GM19035 (cell line): Measurements from ENCODE around the gene AGBL1.
"Not testable (repeated sequence)": the region's sequence is repeated elsewhere in the genome, so short reads cannot be mapped to it uniquely, and the experiment has no call there.

ENCODE experiments used
- ATAC-seq: cut with Tn5 transposase; IDR thresholded peaks from one replicate; pipeline ENCODE4 v1.9.1; 2021; ENCODE audit not compliant: unreplicated experiment

The AGBL1 gene

DNA sequence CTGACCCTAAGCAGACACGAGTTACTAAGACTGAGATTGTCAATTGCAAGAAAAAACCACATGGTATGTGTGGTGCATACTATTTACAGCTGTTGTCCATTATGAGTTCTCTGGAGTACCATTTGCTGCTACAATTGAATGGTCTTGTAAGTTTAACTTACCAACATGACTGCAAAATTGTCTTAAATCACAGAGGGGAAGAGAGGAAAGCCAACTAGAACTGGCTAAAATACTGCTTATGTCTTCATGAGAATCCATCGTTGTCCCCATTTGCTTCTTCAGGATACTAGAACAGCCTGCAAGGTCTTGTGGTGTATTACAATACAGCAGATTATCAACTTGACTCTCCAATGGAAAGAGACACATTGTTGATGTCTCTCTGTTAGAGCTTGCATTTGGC is 313.2 kb downstream of the AGBL1 start:
- ATAC-seq = no peak

DNA sequence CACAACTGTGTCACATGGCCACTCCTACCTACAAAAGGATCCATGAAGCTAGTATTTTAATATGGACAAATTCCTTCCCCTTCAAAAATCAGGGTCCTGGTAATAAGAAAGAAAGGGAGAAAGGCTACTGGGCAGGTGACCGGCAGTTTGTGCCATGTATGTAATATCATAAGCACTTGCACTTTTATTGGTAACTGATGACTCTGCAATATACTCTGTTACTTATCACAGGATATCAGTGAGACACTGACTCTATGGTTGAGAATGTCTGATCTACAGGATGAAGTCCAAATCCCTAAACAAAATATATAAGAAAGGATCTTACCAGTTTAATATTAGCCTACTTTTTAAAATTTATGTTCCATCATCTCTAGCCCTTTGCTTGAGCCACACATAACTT is 315.2 kb downstream of the AGBL1 start:
- no peak for ATAC-seq

DNA sequence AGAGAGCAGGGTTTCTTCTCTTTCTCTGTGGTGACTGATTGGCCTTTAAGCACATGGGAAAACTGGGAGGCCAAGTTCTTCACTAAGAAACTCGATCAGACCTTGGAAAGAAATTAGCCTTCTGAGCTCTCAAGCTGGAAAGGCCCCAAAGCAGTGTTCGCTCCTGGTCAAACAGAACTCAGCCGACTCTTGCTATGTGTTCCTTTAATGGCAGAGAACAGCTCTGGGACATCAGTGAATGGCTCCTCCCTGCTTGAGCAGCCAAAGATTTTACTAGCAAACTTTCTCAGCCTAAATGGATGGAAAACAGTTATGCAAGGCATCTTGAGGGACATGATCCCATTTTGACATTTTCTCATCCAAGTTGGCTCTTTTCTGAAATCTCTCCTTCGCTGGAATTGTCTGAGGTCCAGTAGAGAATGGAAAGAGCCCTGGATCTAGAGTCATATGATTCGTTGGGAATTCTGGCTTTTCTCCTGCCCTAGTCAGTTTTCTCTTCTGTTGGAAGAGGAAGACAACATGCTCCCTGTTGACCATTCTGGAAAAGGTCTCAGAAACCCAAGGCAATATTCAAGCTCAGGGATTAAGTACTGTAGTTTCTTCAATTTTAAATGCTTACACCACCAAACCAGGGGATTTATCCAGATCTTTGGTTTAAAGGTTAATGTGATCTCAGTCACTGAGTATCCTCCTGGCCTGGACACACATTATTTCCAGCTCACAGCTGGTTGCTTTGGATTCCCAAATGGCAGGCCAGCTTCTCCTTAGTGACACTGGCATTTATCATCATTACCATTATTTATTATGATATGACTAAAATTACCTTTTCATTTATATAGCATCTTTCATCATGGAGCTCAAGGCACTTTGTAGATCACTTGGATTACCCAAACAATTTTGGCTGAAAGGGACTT is 319.6 kb downstream of the AGBL1 start:
- no peak for ATAC-seq

DNA sequence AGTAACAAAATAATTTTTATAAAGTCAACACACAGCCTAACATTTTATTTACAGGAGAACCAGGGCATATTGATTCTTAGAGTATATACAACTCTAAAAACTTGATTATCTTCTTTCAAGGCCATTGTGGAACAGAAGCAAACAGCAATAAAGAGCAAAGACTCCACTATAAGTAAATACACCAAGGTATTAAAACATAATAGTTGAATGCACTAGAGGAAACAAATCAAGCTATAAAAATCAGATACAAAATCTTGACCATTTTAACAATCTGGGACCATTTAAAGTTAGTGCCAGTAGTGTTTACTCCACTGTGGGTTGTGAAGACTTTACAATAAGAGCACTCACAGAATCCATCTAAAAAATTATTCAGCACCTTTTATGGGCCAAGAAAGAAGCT is 323.6 kb downstream of the AGBL1 start:
- no peak for ATAC-seq

DNA sequence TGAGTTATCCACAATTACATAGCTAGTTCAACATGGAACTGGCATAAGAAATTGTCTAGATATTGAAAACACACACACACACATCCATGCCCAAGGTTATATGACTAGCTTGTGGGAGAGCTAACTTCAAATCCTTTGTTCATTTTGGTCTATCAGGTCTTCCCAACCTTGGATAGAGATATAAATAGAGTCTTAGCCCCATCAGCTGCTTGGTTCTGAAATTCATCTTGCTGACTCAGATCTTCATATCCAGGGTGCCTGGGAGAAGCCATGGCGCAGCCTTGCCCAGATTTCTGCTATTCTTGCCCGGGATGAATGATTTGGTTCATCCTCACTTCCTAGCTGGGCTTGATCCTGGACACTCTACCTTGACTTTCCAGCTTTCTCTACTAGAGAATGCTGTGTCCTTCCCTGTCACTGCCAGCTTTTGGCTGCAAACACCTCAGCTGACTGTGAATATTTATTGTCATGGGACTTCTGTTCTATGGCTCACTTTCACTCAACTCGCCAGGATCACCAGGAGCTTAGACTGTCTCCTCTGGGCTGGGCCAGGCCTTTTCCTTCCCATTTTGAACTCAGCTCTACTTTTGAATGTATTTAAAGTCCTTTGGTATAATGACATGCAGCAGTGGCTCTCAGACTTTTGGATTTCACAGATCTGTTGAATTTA is 324.4 kb downstream of the AGBL1 start:
- ATAC-seq = no peak

DNA sequence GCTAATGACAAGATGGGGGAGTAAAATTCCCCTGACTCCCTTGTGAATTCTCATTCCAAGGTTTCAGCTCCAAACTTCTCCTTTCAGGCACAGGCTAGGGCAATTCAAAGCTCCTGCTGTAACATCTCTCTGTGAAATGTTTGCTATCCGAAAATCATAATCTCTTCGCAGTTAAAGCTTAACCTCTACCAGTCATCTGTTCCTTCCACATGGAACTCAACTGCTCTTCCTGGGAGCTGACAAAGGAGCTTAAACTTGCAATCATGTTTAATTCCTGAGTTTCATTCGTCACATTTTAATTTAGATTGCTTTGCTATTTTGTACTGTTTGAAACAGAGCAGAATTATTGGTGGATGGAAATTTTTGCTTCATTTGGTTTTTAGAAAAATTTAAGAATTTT is 328.6 kb downstream of the AGBL1 start:
- no peak for ATAC-seq

DNA sequence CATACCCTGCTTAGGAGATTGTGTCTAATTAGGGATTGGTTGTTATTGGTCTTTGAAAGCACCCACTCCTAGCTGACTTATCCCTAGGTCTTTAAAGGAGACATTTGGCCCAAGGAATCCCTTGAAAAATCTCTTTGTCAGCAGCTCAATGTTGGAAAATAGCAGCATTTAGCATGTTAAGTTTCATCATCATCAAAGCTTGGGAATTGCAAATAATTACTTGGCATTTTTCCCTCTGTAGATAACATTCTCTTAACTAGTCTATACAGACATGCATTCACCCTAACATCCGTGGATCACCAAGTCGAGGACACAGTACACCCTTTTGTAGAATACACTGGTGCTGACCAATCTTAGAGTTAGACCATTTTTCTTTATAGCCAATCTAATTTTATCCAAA is 332.2 kb downstream of the AGBL1 start:
- no peak for ATAC-seq

DNA sequence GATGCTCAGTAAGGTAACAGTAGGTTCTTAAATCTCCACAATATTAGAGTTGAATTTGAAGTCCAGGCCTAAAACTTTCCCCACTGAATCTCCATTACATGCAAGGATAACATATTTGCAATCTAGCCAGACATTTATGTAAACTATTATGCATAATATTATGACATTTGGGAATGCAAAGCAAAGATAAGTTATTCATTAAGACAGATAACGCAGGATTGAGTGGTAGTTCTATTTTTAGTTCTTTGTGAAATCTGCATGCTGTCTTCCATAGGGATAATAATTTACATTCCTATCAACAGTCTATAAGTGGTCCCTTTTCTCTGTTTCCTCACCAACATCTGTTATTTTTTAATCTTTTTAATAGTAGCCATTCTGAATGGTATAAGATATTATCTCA is 333.5 kb downstream of the AGBL1 start:
- no peak for ATAC-seq

DNA sequence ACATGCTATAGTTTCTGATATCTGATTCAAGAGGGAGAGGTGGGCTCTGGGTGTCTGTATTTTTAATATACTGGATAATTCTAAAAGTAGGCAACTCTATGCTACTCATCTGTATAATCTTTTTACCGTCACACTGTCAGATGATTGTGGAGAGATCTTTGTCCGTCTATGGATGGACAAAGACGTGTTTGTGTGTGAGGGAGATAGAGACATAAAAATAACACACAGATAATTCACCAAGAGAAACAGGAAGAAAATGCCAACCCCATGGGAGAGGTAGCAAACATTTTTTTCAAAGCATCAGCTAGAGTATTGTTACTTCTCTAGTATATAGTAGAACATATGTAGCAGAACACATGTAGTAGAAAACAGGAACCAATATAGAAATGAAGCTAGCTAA is 346.1 kb downstream of the AGBL1 start:
- ATAC-seq = no peak

DNA sequence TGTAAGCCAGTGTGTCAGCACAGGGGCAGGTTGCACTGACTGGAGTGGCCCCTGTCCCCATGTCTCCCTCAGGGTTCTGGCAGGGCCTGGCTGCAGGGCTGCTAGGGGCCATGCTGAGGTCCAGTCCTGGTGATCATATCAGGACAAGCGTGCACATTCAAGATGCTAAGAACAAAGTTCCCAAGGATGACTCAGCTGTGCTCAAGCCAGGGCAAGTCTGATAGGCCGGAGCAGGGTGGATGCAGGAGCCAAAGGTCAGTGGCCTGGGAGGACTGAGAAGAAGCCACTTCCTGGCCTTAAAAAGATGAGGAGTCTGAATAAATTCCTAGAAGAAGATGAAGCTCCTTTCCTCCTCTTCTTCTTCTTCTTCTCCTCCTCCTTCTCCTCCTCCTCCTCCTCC is 353.2 kb downstream of the AGBL1 start:
- no peak for ATAC-seq

DNA sequence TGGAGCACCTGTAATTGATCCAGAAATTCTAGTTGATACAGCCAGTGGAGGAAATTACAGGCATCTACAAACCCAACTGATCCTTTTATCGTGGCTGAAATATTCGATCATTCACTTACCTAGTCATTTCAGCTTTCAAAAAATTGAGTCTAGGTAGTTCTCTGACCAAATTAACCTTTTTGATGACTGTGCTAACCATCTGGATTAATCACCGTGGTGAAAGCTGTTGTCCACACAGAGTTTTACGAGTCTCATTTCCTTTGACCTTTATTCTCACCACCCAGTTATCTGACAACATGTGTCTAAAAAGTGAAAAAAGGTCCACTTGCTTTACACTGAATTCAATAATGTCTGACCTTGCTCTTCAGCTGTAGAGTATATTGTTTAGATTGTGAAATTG is 354.3 kb downstream of the AGBL1 start:
- ATAC-seq = no peak

DNA sequence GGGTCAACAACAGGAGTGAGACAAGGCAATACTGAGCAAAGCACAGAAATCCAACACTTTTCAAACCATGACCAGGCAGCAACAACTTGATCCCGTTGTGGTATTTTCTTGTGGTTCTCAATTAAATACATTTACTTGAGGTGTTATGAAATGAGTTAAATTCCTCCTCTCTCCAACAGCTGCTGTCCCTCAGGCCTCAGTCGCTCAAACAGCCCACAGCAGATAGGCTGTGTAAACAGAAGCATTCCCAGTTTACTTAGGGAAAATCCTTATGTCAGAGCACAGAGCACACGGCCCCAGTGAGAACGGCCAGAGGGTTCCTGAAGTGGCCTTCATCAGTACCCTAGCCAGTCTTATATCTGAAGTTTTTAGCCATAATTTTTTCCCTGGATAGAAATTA is 359.9 kb downstream of the AGBL1 start:
- no peak for ATAC-seq

DNA sequence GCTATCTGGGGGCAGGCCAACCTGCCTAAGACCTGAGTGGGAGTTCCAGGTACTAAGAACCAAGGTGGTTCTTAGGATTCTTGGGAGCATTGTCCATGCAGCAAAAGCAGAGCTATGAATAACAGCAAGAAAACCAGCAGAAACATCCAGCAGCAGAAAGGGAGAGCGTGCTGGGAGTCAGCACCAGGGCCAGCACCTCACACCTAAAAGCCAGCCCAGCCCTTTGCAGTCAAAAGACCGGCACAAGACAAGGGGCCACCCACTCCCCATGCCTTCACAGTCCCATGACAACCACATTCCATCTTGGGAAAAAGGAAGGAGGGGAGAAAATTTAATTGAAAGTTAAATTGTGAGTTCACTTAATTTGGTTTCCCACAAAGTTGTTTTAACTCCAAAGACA is 364.9 kb downstream of the AGBL1 start:
- ATAC-seq = no peak

DNA sequence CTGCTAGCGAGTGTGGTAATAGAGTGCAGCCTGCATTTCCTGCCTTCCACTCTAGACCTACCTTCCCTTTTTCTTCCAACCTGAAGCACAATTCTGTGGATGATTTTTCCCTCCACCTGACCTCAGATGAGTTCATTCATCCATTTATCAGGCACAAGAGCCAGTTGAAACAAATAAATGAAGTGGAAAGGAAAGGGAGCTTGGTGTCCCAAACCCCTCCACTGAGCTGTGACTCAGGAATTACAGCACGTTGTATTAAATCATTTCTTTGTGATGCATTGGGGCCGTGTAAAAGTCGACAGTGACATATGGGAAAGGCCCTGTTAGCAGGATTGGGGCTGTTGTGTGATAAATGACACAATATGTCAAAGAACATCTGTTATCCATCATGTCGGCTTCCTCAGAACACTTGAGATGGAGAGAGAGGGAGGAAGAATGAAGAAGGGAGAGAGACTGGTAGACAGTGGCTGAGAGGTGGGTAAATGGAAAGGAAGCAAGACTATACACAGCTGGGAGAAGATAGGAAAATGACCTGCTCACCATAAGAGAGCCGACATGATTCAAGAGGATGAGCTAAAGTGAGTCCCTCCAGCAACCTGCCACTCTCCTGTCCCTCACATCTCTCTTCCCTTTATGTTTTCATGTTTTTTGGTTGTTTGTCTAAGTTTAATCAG is 366.0 kb downstream of the AGBL1 start:
- no peak for ATAC-seq

DNA sequence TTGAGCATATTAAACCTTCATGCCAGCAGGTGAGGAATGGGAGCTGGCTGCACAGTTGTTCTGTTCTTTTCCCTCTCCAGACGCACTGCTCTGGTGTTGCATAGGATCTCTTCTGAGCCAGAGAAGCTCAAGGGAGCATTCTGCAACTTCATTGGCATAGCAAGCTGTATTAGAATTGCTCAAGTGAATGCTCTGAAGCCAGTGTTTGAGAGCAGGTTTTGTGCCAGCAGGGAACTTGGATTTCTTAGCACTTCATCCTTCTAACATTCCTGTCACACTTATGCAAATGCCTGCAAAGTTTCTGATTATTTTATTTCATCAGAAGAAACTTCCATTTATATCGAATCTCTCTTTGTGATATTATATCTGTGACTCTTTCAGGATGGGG is 366.6 kb downstream of the AGBL1 start:
- no peak for ATAC-seq

DNA sequence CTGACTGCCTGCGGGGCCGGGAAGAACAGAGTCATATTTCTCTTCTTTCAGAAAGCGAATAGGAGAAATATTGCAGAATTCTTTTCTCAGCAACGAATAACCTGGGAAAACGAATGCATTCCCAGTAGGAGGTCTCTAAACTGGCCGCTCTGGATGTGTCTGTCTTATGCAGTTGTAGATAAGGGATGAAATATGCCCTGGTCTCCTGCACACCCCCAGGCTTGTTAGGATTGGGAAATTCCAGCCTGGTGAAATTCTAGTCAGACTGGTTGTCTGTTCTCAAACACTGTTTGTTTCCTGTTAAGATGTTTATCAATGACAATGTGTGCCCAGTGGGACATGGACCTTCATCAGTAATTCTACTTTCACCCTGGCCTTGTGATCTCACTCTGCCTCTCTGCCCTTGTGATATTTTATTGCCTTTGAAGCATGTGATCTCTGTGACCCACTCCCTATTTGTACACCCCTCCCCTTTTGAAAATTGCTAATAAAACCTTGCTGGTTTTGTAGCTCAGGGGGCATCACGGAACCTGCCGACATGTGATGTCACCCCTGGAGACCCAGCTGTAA is 385.9 kb downstream of the AGBL1 start:
- not testable (repeated sequence) for ATAC-seq

DNA sequence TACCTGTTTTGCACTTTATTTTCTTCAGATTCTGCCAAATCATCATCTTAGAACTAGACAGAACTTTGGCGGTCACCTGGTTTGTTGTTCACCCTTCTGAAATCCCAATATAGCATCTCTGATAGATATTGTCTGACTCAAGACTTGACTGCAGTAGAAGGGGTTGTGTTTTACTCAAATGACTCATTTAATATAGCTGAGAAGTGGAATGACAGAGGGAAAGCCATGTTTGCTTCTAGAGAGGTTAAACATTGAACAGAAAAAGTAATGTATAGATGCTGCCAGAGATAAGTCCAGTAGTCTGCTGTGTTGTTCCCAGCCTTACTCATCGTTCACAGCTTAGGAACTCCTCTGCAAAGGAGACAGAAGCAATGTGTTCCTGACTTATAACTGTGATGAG is 402.0 kb downstream of the AGBL1 start:
- ATAC-seq = no peak

DNA sequence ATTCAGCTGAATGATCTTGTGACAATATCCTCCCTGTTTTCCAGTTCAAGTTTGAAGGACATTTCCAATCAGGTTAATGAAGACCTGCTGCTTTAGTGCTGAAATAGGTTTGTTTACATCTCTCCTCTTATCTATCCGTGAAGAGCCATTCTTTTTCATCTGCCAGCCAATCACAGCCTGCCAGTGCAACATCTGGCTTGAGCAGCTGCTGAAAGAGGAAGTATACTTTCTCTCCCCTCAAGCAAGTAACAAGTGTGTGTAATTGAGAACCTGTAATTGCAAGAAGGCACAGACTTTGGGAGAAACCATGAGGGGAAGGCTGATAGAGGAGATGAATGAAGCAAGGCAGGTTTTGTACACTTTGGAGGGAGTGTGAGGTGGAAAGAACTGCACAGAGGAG is 404.3 kb downstream of the AGBL1 start:
- no peak for ATAC-seq

DNA sequence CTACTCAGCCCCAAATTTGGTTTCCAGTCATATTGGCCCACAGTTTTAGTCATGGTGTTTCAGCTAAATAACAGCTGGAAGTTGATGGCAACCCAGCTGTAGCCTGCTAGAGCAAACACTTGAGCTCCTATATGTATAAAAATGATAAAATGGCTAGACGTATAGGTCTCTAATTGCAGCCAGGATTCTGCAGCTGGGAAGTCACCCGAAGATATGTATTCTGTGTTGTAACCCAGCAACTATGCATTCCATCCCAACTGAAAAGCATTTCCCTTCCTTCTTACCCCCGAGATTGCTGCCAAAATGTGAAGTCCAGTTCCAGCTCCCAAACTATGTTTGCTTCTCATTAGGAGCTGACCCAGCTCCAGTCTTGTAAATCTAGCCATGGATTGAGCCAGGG is 408.4 kb downstream of the AGBL1 start:
- no peak for ATAC-seq

DNA sequence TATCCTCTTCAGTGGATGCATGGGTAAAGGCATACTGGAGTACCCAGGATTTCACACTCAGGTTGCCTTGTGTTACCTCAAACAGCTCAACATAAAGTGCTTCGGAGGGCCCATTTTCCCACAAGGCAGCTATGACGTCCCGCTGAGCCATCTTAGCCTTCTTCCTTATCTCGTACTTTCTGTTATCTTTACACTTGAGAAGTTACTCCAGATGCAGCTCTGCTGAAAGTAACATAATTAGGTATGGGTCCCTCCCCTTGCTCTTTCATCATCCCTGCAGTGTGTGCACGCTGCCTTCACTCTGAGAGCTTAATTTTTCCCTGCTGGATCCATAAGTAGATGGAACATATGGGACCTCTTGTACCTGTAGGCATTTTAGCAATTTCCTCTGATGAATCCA is 410.3 kb downstream of the AGBL1 start:
- ATAC-seq = no peak

DNA sequence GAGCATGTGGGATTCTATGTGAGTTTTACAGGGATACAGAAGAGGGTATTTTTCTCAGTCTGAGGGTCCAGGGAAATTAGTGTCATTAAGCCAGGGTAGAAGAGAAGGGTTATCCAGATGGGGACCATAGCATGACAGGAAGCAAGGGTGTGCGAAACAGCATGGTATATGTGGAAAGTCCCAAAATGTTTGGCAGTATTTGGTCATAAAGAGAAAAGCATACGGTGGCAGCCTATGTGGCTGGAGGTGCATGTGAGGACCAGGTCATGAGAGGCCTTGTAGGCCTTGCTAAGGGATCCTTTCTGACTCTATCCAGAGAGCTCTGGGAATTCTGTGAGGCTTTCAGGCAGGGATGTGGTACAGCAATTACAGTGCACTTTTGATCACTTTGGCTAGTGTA is 411.4 kb downstream of the AGBL1 start:
- ATAC-seq = no peak

DNA sequence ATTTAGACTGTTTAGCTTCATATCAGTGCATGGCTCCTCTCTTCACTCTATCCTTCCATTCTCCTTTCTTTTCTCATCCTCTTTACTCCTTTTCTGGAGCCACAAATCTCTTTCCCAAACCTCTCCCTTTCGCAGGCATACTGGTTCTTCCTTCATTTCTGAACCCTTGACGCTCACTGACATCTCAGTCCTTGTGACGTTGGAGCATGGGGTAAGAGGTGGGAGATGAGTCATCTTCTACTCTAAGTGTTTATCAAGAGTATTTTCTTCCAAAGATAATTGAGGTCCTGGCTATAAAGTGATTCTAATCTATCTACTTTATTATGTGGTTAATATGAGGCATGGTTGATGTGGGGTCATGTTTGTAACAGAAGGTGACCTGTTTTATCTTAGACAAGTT is 414.2 kb downstream of the AGBL1 start:
- ATAC-seq = no peak
